GM19035 (cell line): ENCODE data around the gene CORO2A.

Source experiments
- ATAC-seq: cut with Tn5 transposase; IDR thresholded peaks from one replicate; pipeline ENCODE4 v1.9.1; 2021; ENCODE audit not compliant: unreplicated experiment

Gene CORO2A

DNA sequence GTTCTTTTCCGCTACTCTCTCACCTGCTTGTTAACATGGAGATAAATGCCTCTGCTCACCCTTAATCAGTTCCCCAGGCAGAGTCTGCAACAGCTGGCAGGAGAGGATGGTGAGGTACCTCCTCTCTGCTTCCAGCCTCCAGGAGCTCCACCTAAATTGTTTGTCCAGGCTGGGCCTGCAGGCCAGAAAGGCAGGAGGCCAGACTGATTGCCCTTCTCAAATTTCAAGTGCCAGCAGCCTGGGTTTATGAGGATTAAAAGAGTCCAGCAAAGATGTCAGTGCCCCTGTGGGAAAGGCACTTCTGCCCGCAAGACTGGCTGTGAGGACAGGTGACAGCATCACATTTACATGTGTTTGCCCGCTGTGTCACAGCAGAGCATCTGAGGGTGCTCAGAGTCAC, 19.8 kb downstream of the CORO2A start:
- ATAC-seq = no peak

DNA sequence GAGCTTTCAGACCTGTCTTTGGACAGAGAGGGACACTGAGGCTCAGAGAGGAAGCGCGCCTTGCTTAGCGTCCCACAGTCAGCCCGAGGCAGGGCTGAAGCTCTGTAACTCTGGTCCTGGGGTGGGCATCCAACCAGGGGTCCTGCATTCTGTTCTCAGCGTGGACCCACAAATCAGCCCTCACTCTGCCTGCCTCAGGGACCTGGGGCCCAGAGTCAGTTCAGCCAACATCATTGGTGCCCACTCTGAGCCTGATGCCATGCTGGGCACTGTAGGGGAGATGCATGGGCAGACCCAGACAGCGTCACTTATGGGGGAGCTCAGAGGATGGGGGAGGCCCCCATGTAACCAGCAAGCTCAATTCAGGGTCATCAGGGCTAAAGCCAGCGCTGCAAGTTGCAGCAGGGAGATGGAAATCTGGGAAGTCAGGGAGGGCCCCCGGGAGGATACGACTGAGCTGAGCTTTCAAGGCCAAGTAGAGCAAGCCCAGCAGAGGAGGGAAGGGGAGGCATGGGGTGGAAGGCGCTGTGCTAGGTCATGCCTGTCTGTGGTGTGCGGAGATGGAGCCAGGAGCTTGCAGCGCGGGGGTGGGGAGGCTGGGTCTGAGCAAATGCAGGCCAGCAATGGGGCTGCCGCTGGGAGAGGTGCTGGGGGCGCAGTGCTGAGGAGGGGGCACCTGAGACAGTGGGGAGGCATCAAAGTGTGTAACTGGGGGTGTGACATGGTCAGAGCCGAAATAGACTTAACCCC, 21.1 kb downstream of the CORO2A start:
- ATAC-seq = no peak

DNA sequence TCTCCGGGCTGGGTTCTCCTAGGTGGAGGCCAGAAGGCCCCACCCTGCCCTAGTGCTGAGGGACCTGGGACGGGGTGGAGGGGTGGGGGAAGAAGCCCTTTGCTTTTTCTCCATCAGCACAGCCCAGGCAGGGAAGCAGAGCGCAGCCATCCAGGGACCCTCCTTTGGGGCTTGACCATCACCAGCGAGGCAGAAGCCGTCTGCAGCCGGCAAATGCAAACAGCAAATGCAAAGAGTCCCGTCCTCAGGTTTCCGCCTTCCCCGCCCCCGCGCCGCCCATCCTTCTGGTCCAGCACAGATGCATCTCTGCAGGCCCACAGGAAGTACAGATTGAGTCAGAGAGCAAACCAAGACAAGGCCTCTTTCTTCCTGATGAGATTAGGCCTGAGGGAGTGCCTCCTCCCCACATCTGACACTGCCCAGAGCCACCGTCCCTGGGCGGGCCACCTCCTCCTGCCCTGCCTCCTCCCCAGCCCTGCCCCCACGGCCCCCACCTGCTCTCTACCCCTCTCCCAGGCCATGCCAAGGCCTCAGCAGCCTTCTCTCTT, 23.4 kb downstream of the CORO2A start:
- ATAC-seq = peak; percentile 99

GRCh38 chr9:98168153-98168780, 24.2 kb downstream of the CORO2A start:
- no peak for ATAC-seq

DNA sequence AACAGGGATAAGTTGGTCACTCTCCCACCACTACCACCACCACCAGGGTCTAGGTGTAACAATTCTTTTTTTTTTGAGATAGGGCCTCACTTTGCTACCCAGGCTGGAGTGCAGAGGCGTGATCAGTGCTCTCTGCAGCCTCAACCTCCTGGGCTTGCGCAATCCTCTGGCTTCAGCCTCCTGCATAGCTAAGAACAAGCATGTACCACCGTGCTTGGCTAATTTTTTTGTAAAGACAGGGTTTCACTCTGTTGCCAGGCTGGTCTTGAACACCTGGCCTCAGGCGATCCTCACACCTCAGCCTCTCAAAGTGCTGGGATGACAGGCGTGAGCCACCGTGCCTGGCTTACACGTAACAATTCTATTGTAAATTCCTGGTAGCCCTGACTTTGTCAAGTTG, 27.5 kb downstream of the CORO2A start:
- no peak for ATAC-seq

DNA sequence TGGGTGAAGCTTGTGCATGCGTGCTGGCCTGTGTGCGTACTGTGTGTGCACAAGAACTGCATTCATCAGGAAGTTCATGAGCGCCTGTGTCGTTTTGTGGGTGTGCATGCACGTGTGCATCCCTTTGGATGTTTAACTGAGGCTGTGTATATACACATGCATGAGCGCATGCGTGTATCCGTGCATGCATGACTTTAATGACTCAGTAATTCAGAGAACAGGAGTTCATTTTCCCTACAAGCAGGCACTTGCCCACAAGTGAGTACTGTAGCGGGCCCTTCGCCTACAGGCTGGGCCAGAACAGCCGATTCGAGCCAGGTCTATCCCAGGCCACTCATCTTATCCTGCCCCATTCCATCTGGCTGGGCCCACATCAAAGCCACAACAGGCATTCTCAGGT, 29.8 kb downstream of the CORO2A start:
- ATAC-seq = no peak

DNA sequence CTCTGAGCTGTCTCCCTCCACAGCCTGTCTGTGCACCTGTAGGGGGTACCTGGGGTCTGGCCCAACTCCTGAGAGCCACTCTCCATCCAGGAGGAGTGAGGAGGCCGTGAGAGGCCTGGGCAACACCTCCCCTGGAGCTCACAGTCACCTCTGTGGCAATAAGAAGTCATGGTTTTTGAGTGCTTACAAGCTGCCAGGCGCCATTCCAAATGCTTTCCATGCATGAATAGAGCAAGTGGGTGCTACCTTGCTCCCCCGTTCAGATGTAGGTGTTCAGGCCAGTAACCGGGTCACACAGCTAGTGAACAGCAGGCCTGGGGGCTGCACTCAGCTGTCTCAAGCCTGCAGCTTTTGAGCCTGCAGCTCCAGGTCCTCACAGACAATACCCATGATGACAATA, 30.6 kb downstream of the CORO2A start:
- ATAC-seq = no peak

DNA sequence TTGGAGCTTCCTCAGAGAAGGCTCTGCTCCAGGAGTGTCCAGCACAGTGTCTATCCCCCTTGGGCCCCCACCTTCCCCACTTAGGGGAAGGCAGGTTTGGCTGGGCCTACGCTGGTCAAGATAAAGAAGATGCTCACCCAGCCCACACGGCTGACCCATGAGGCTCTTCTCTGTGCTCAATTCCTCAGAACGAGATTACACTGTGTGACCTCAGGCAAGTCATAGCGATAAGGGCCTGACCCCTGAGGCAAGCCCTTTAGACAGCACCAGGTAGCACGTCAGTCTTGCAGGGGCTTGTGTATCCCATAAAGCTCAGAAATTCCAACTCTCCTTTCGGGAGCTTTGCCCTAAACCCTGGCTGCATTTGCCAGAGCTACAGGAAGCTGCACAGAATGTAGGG, 32.6 kb downstream of the CORO2A start:
- no peak for ATAC-seq

GRCh38 chr9:98159301-98159700, 33.1 kb downstream of the CORO2A start:
- ATAC-seq = no peak

DNA sequence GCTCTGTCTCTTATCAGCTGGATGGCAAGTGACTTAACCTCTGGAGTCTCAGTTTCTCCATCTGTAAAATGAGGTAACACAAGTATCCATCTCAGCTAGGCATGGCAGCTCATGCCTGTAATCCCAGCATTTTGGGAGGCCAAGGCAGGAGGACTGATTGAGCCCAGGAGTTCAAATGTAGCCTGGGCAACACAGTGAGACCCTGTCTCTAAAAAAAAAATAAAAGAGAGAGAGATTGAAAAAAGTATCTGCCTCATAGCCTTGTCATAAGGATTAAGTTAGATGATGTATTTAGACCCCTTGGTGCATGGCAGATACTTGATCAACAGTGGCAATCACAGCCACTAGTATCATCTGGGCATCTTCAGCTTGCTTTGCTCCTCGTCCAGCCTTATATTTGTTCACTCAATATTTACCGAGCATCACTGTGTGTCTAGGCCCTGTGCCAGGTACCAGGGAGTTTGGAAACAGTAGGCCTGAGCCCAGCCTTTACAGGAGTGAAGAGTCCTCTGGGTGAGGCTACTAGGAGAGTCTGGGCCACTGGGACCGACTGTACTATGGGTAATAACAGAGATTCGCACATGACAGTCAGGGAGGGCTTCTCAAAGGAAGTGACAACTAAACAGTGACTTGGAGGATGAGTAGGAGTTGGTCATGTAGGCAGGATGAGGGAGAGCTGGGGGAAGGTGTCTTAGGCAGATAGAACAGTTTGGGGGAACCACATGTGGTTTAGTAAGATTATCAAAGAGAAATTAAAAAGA, 34.2 kb downstream of the CORO2A start:
- no peak for ATAC-seq

GRCh38 chr9:98157372-98157771, 35.1 kb downstream of the CORO2A start:
- no peak for ATAC-seq

- no peak for ATAC-seq
Measured at GRCh38 chr9:98154678-98155077, 37.8 kb downstream of the CORO2A start.

GRCh38 chr9:98152526-98152925, 39.9 kb downstream of the CORO2A start:
- no peak for ATAC-seq

GRCh38 chr9:98150721-98151120, 41.7 kb downstream of the CORO2A start:
- ATAC-seq = no peak

DNA sequence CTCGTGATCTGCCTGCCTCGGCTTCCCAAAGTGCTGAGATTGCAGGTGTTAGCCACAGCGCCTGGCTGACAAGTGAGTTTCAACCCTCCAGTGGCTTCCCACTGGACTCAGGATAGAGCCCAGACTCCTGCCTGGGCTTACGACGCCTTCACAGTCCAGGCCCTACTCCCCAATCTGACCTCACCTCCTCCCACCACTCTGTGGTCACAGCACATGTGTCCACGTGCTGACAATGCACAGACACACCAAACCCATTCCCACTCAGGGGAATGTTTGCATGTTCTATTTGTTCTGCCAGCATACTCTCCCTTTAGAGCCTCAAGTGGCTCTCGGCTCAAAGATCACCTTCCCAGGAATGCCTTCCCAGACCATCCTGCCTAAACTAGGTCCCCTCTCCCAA, 42.3 kb downstream of the CORO2A start:
- ATAC-seq = no peak

DNA sequence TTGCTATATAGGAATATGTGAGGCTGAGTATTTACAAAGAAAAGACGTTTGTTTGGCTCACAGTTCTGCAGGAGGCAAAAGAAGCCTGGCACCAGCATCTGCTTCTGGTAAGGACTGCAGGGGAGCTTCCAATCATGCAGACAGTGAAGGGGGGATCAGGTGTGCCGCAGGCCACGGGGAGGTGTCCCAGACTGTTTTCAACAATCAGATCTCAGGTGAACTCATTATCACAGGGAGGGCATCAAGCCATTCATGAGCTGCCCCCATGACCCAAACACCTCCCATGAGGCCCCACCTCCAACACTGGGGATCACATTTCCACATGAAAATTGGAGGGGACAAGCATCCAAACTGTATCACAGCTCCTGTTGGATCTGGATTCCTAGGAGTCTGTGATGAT, 43.0 kb downstream of the CORO2A start:
- ATAC-seq = no peak

DNA sequence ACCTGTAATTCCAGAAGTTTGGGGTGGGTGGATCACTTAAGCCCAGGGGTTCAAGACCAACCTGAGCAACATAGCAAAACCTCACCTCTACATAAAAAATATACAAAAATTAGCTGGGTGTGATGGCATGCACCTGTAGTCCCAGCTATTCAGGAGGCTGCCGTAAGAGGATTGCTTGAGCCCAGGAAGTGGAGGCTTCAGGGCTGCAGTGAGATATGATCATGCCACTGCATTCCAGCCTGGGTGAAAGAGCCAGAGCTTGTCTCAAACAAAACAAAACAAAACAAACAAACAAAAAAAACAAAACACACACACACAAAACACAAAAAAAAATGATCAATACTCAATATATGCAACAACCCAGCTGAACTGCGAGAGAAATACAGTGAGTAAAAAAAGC, 44.0 kb downstream of the CORO2A start:
- no peak for ATAC-seq

DNA sequence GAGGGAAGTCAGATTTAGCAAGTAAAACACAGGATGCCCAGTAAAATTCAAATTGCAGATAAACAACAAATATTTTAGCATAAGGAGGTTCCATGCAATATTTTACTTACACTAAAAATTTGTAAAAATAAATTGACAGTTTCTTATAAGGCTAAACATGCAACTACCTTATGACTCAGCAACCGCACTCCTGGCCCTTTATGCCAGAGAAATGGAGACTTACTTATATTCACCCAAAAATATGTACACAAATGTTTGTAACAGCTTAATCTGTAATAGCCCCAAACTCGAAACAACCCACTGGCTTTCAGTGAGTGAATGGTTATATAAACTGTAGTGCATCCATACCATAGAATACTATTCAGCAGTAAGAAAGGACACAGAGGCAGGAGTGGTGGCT, 44.9 kb downstream of the CORO2A start:
- no peak for ATAC-seq

DNA sequence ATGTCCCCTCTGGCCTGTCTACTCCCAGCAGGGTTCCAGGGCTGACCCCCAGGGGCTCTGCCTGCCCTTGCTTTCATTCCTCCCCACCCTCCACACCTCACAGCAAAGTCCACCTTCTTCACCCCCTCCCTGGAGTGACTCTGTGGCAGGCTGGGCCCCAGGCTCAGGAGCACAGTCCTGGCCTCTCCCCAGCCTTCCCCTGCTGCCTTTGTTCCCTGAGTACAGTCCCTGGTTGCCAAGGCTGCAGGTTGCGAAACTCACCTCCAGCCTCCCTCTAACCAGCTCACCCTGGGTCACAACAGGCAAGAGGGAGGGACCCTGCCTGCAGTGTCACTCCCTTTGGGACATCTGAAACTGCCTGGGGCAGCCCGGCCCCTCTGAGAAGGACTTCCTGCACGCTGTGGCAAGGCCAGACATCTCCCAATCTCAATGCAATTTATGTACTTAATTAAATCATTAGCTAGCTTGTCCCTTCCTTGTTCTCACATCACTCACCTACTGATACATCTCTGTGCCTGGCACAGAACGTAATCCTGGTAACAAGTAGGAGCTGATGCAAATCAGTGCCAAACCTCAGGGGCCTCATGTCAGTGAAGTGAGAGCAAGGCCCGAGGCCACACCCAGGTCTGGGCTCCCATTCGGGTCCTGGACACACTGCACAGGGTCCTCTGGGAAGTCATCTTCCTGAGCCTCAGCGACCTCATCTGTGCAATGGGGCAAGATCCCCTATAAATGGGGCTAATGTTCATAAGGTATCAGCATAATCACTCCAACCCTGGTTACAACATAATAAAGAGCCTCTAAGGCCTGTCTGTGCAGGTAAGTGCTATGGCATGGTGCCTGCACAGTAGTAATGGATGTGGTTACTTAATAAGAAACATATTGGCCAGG, 46.1 kb downstream of the CORO2A start:
- no peak for ATAC-seq

DNA sequence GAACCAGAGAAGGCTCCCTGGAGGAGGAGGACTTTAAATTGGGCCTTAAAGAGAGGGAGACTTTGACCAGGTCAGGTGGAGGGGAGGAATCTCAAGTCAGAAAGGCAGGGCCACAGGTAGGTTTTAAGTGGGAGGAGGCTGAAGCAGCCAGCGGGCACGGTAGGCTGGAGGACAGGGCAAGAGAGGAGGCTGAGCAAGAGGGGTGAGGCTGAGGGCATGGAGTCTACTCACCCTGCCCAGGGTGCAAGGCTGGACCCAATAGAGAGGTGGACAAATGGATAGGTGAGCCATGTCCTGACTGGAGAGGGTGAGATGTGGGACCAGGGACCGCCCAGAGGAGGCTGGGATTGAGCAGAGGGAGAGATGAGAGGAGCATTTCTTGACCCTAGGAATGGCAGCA, 47.8 kb downstream of the CORO2A start:
- ATAC-seq = no peak

DNA sequence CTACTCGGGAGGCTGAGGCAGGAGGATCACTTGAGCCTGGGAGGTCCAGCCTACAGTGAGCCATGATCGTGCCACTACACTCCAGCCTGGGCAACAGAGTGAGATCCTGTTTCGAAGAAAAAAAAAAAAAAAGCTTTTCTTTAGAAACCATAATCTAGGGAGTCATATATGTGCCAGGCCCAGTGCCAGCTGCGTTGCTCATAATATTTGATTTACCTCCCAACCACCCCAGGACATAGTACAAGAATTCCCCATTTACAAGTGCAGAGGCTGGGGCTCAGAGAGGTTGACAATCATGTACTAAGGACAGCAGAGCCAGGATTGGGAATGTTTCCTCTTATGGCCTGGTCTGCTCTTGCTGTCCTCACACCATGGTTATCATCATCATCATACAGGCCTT, 48.4 kb downstream of the CORO2A start:
- ATAC-seq = no peak
